Measurements from ENCODE around the gene ITM2B. TPM values are rescaled to one million over a fixed set of nuclear protein-coding genes. Genes with fewer than 3 reads are reported as not detected.

Gene ITM2B
- total and polyA plus RNA-seq, 2 donors from 2014 or later, result 1,431 to 2,443 TPM

DNA sequence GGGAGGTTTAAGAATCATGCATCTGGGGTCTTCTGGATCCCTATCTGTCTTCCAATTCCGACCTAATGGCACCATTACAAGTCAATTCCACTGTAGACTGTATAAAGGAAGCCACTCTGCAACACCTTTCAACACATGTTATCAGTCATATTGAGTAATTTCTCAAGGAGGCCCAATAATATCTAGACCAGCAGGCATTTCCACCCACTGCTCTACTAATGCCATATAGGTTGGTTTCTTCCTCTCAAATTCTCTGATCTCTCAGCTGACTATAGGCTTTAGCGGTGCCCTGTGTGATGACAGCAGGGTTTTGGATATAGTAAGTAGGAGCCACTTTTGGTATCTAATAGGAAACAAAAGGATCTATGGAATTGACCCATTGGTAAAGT is 12.4 kb upstream of the ITM2B start:
- FAIRE-seq, result no peak
- Histone ChIP-seq H3K27ac (ENCODE audit: low read depth in 2 of 2, low read length in 2 of 2) (peak overlapping the region; percentile 49 to 58), H3K9ac (ENCODE audit: low read length in 3 of 3) (no peak overlapping the region), H3K4me3 (ENCODE audit: low read length in 3 of 3) (no peak overlapping the region), H3K27me3 (ENCODE audit: control insufficient read depth, insufficient read depth, low read length) (no peaks in the 10 kb centered on the region), H3K36me3 (ENCODE audit: control insufficient read depth in 2 of 3, insufficient read depth in 3 of 3, low read length in 3 of 3) (no peaks in the 10 kb centered on the region), H3K9me3 (ENCODE audit: control insufficient read depth in 2 of 3, insufficient read depth in 1 of 3, low read length in 3 of 3) (no peaks in the 10 kb centered on the region), H3K4me1 (ENCODE audit: control insufficient read depth in 2 of 3, insufficient read depth in 2 of 3, low read depth in 1 of 3, low read length in 3 of 3) (peaks cover 4 to 12% (median 6%) of the 10 kb centered on the region in 3 donors)
- DNase-seq, result no peak
- intact Hi-C loops (cut with DNase I), result no loop called here
- TF ChIP-seq, protein P1, sequence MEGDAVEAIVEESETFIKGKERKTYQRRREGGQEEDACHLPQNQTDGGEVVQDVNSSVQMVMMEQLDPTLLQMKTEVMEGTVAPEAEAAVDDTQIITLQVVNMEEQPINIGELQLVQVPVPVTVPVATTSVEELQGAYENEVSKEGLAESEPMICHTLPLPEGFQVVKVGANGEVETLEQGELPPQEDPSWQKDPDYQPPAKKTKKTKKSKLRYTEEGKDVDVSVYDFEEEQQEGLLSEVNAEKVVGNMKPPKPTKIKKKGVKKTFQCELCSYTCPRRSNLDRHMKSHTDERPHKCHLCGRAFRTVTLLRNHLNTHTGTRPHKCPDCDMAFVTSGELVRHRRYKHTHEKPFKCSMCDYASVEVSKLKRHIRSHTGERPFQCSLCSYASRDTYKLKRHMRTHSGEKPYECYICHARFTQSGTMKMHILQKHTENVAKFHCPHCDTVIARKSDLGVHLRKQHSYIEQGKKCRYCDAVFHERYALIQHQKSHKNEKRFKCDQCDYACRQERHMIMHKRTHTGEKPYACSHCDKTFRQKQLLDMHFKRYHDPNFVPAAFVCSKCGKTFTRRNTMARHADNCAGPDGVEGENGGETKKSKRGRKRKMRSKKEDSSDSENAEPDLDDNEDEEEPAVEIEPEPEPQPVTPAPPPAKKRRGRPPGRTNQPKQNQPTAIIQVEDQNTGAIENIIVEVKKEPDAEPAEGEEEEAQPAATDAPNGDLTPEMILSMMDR (IDR thresholded peaks at IDR 0.05; ENCODE audit: borderline replicate concordance, extremely low read depth, insufficient read depth), result no peak

DNA sequence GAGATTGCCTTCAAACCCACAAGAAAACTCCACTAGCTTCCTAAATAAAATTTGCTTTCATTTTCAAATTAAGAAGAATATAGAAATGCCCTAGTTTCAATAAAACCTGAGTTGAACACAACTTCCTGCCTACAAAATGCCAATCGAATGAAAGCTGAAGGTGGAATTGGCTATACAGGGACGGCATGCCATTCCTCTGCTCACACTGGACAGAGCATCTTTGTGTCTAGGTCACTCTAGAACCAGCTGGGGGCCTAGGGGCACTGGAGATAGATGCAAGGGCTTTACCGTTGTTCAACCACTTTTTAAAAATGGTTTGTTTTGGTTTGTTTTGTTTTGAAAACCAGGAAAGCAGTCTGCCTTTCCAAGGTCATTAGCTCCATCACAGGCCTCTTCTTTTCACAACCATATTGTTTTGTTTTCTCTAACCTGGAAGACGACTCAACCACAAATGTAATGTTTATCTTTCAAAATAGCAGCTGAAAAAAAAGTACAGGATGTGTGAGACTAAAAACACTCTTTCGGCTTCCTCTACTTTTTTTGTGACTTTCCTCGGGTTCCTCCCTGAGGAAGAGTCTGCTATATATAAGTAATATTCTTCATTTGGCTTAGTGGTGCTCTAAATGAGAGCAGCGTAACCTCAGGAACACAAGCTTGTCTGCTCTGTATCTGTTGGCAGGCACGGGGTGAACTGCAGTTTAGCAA is 11.9 kb upstream of the ITM2B start:
- Histone ChIP-seq H3K36me3 (ENCODE audit: control insufficient read depth in 2 of 3, insufficient read depth in 3 of 3, low read length in 3 of 3) (no peaks in the 10 kb centered on the region), H3K27ac (ENCODE audit: low read depth in 2 of 2, low read length in 2 of 2) (peak overlapping the region; percentile 49 to 58), H3K9me3 (ENCODE audit: control insufficient read depth in 2 of 3, insufficient read depth in 1 of 3, low read length in 3 of 3) (no peaks in the 10 kb centered on the region), H3K27me3 (ENCODE audit: control insufficient read depth, insufficient read depth, low read length) (no peaks in the 10 kb centered on the region), H3K4me1 (ENCODE audit: control insufficient read depth in 2 of 3, insufficient read depth in 2 of 3, low read depth in 1 of 3, low read length in 3 of 3) (peaks cover 4 to 12% (median 6%) of the 10 kb centered on the region in 3 donors), H3K4me3 (ENCODE audit: low read length in 3 of 3) (no peak overlapping the region), H3K9ac (ENCODE audit: low read length in 3 of 3) (no peak overlapping the region)
- peak in 1 of 5 donors; percentile 55 for DNase-seq
- intact Hi-C loops (cut with DNase I), result no loop called here
- TF ChIP-seq, protein P1 (IDR thresholded peaks at IDR 0.05; ENCODE audit: borderline replicate concordance, extremely low read depth, insufficient read depth), result no peak
- no peak for FAIRE-seq

DNA sequence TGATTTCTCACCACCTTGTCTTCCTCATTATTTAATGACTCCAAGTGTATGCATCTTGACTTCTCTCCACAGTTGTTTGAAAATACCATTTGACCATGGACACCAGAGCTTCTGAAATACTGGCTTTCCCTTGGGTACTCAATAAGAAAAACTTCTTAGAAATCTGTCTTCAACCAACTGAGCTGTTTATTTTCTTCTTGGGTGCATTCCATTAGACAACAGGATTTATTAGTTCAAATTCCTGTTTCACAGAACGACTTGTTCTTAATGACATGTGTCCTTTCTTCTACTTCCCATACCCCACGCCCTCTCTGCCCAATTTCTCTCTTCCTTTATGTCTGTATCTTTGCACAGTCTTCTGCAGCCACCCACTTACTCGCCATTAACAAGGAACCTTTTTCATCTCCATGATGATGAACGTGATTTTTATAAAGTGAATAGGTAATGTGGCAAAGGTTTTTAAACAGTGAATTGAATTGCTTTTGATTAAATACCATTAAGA is 11.3 kb upstream of the ITM2B start:
- H3K9me3 ChIP-seq (ENCODE audit: control insufficient read depth in 2 of 3, insufficient read depth in 1 of 3, low read length in 3 of 3), result no peaks in the 10 kb centered on the region
- peaks cover 4 to 12% (median 6%) of the 10 kb centered on the region in 3 donors for H3K4me1 ChIP-seq (ENCODE audit: control insufficient read depth in 2 of 3, insufficient read depth in 2 of 3, low read depth in 1 of 3, low read length in 3 of 3)
- TF ChIP-seq, protein P1 (IDR thresholded peaks at IDR 0.05; ENCODE audit: borderline replicate concordance, extremely low read depth, insufficient read depth), result no peak
- H3K36me3 ChIP-seq (ENCODE audit: control insufficient read depth in 2 of 3, insufficient read depth in 3 of 3, low read length in 3 of 3), result no peaks in the 10 kb centered on the region
- no peak for DNase-seq
- peak overlapping the region in 1 of 3 donors; percentile 47 for H3K4me3 ChIP-seq (ENCODE audit: low read length in 3 of 3)
- H3K9ac ChIP-seq (ENCODE audit: low read length in 3 of 3), result no peak overlapping the region
- intact Hi-C loops (cut with DNase I), result no loop called here
- H3K27ac ChIP-seq (ENCODE audit: low read depth in 2 of 2, low read length in 2 of 2), result peak overlapping the region; percentile 49 to 54
- no peaks in the 10 kb centered on the region for H3K27me3 ChIP-seq (ENCODE audit: control insufficient read depth, insufficient read depth, low read length)
- FAIRE-seq, result no peak
